Measurements from ENCODE around the gene SLC1A7. TPM values are rescaled to one million over a fixed set of nuclear protein-coding genes. Genes with fewer than 3 reads are reported as not detected.
"Not testable (repeated sequence)": the region's sequence is repeated elsewhere in the genome, so short reads cannot be mapped to it uniquely, and the experiment has no call there.

Gene SLC1A7
- total RNA-seq (2012; rRNA removed): 0.25 TPM in 1 of 2 replicates, not detected in the other

DNA sequence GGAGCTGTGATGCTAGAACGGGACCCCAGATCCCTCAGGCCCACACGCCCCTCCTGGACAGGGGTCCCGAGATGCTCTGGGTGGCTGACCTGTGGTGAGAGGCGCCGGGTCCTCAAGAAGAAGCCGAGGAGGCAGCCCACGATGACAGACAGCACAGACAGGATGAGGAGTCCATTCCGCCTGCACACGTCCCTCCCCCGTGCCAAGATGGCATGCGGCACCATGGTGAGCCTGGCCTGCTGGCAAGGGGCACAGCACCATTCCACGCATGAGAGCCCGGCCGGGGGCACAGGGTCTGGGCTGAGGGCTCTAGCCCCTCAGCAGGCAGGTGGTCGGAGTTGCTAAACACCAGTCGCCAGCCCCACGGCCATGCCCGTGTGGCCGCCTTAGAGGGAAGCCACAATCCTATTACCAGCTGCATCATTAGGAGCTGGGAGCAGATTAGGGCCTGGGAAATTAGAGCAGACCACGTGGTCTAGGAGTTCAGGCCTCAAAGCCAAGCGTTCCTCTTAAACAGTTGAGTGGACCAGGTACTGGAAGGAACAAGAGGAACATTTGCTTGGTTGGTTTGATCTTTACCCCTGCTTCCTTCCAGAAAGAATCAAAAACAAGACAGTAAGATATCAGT lies at the start of gene SLC1A7:
TSS of gene SLC1A7 (minus strand) at position 413 of the 628 bp plus-strand sequence. CDS start at position 224, 189 bp downstream.
- no peaks in the 10 kb centered on the region for H3K36me3 ChIP-seq (ENCODE audit: insufficient read depth, low read length)
- no peaks in the 10 kb centered on the region for H3K9me3 ChIP-seq (replicated peaks; ENCODE audit: low read length)
- H3K4me2 ChIP-seq (ENCODE audit: low read length): no peak within 1 kb of the TSS
- H3K4me3 ChIP-seq (ENCODE audit: low read length): no peak within 1 kb of the TSS
- H3K9ac ChIP-seq (ENCODE audit: low read depth, low read length): no peak within 1 kb of the TSS
- peaks cover 33% of the 10 kb centered on the region for H3K4me1 ChIP-seq (ENCODE audit: control insufficient read depth, insufficient read depth, low read length)
- H3K27me3 ChIP-seq (ENCODE audit: control insufficient read depth, insufficient read depth, low read length): no peaks in the 10 kb centered on the region

DNA sequence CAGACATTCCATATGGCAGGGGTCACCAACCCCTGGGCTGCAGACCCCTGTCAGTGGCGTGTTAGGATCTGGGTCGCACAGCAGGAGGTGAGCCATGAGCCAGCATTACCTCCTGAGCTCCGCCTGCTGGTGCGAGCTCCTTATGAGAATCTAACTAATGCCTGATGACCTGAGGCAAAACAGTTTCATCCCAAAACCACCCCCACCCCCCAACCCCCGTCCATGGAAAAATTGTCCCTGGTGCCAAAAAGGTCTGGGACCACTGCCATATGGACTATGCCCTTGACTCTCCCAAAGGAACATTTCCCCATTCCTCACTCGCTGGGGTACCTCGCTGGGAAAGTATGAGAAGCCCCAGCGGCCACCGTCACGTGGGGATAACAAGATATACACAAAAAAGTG lies 47.8 kb upstream of the SLC1A7 start:
- H3K36me3 ChIP-seq (ENCODE audit: insufficient read depth, low read length): no peaks in the 10 kb centered on the region
- no peaks in the 10 kb centered on the region for H3K9me3 ChIP-seq (replicated peaks; ENCODE audit: low read length)
- H3K9ac ChIP-seq (ENCODE audit: low read depth, low read length): no peak overlapping the region
- H3K27me3 ChIP-seq (ENCODE audit: control insufficient read depth, insufficient read depth, low read length): no peaks in the 10 kb centered on the region
- peaks cover 10% of the 10 kb centered on the region for H3K4me1 ChIP-seq (ENCODE audit: control insufficient read depth, insufficient read depth, low read length)
- H3K4me2 ChIP-seq (ENCODE audit: low read length): no peak overlapping the region
- no peak overlapping the region for H3K4me3 ChIP-seq (ENCODE audit: low read length)

DNA sequence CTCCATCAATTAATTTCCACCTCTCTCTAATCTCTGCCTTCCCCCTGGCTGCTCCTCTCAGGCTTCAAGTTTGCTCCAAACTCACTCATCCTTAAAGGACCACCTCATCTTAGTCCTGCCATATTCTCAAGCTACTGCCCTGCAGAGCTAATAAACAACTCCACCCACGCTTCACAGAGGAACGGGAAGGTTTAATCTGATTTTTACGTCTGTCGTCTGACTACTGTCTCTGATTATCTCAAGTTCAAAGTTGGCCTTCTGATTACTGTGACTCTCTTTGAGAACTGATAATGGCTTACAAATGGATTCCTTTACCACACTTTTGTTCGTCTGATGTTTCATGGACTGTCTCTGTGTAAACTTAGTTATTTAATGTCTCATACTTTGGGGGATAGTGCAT lies 46.6 kb upstream of the SLC1A7 start:
- Histone ChIP-seq H3K9me3 (replicated peaks; ENCODE audit: low read length) (no peaks in the 10 kb centered on the region), H3K4me3 (ENCODE audit: low read length) (no peak overlapping the region), H3K4me1 (ENCODE audit: control insufficient read depth, insufficient read depth, low read length) (peaks cover 10% of the 10 kb centered on the region), H3K36me3 (ENCODE audit: insufficient read depth, low read length) (no peaks in the 10 kb centered on the region), H3K4me2 (ENCODE audit: low read length) (no peak overlapping the region), H3K27me3 (ENCODE audit: control insufficient read depth, insufficient read depth, low read length) (no peaks in the 10 kb centered on the region), H3K9ac (ENCODE audit: low read depth, low read length) (no peak overlapping the region)

DNA sequence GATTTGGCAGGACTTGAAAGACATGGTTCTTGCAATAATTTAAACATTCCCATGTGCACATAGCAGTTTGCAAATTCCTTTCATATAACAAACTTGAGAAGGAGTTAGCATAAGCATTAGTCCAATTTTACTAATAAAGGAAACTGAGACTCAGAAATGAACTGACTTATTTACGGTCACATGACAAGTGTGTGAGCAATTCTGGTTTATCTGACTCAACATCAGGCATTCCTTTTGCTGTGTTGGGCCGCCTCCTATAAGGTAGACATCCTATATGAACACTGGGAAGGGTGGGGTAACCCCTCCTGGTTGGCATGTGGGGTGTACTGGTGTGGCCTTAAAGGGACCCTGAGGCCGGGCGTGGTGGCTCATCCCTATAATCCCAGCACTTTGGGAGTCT lies 45.7 kb upstream of the SLC1A7 start:
- Histone ChIP-seq H3K4me1 (ENCODE audit: control insufficient read depth, insufficient read depth, low read length) (peaks cover 10% of the 10 kb centered on the region), H3K9ac (ENCODE audit: low read depth, low read length) (no peak overlapping the region), H3K4me3 (ENCODE audit: low read length) (no peak overlapping the region), H3K4me2 (ENCODE audit: low read length) (no peak overlapping the region), H3K36me3 (ENCODE audit: insufficient read depth, low read length) (no peaks in the 10 kb centered on the region), H3K9me3 (replicated peaks; ENCODE audit: low read length) (no peaks in the 10 kb centered on the region), H3K27me3 (ENCODE audit: control insufficient read depth, insufficient read depth, low read length) (no peaks in the 10 kb centered on the region)

DNA sequence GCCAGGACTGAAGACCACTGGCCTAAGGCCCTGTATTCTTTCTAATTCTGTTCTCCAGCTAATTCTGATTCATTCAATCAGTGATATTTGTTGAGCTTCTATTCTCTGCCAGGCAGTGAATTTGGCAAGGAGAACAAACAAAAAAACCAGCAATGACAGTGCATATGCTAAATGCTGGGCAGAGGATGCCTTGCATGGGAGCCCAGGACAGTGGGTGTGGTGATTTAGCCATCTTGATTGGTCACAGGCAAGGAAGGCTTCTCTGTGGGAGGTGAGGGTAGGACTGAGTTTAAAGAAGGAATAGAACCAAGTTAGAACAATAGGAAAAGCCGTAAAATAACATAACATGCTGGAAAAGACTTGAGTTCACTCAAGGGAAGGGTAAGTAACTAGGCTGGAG lies 45.0 kb upstream of the SLC1A7 start:
- Histone ChIP-seq H3K27me3 (ENCODE audit: control insufficient read depth, insufficient read depth, low read length) (no peaks in the 10 kb centered on the region), H3K9ac (ENCODE audit: low read depth, low read length) (no peak overlapping the region), H3K4me2 (ENCODE audit: low read length) (no peak overlapping the region), H3K4me3 (ENCODE audit: low read length) (no peak overlapping the region), H3K4me1 (ENCODE audit: control insufficient read depth, insufficient read depth, low read length) (peaks cover 10% of the 10 kb centered on the region), H3K9me3 (replicated peaks; ENCODE audit: low read length) (no peaks in the 10 kb centered on the region), H3K36me3 (ENCODE audit: insufficient read depth, low read length) (no peaks in the 10 kb centered on the region)

DNA sequence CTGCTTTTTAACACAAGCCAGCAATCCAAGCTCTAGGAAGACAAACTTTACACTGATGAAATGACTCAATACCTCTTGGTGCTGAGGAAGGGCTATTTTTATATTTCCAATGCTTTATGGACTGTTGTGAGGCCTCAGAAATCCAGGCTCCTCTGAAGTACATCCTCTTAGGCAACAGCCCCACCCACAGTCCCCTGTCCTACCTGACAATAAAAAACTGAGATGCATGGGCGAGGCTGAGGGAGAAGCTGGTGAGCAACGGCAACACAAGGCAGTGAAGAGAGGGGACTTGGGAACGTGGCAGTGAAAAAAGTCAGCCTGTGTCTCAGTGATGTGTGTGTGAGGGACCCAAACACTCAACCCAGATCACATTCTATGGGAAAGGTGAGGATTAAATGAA lies 44.1 kb upstream of the SLC1A7 start:
- Histone ChIP-seq H3K4me3 (ENCODE audit: low read length) (no peak overlapping the region), H3K27me3 (ENCODE audit: control insufficient read depth, insufficient read depth, low read length) (no peaks in the 10 kb centered on the region), H3K9me3 (replicated peaks; ENCODE audit: low read length) (no peaks in the 10 kb centered on the region), H3K4me1 (ENCODE audit: control insufficient read depth, insufficient read depth, low read length) (peaks cover 10% of the 10 kb centered on the region), H3K4me2 (ENCODE audit: low read length) (no peak overlapping the region), H3K36me3 (ENCODE audit: insufficient read depth, low read length) (no peaks in the 10 kb centered on the region), H3K9ac (ENCODE audit: low read depth, low read length) (no peak overlapping the region)

DNA sequence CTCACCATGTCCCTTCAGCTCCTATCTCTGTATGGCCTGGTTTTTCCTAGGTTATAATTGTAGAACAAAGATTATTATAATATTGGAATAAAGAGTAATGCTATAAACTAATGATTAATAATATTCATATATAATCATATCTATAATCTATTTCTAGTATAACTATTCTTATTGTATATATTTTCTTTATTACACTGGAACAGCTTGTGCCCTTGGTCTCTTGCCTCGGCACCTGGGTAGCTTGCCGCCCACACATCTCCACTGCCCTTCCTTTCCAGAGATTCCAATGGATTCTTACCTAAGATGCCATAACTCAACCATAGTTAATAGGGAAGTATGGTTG lies 43.5 kb upstream of the SLC1A7 start:
- not testable (repeated sequence) for H3K4me2 ChIP-seq (ENCODE audit: low read length); H3K4me3 ChIP-seq (ENCODE audit: low read length)

DNA sequence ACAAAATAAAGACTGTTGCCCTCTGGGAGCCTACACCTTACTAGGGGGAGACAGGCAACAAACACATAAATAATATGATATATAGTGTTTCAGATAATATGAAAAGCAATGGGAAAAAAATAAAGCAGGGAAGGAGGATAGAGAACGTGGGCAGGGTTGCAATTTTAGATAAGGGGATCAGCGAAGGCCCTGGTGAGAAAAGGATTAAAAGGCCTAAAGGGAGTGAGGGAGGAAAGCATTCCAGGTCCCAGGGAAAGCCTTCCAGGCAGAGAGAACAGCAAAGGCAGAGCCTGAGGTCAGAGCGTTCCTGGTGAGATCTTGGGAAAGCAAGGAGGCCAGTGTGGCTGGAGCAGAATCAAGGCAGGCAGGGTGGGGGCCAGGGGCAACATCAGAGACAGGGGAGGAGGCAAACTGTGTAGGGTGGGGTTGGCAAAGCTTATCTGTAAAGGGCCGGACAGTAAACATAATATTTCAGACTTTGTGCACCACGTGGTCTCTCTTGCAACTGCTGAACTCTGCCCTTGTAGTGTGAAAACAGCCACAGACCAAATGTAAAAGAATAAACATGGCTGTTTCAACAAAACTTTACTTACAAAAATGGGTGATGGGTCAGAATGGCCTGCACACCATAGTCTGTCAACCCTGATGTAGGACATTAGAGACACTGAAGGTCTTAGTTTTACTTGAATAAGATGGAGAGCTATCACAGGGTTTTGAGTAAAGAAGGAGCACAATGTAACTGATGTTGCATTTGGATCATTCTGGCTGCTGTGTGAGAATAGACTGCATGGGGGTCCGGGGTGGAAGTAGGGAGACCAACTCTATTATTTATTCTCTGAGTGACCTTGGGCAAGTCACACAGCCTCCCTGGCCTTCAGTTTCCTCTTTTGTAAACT lies 40.9 kb upstream of the SLC1A7 start:
- Histone ChIP-seq H3K4me2 (ENCODE audit: low read length) (no peak overlapping the region), H3K4me1 (ENCODE audit: control insufficient read depth, insufficient read depth, low read length) (peaks cover 10% of the 10 kb centered on the region), H3K4me3 (ENCODE audit: low read length) (no peak overlapping the region), H3K9me3 (replicated peaks; ENCODE audit: low read length) (no peaks in the 10 kb centered on the region), H3K9ac (ENCODE audit: low read depth, low read length) (no peak overlapping the region), H3K36me3 (ENCODE audit: insufficient read depth, low read length) (no peaks in the 10 kb centered on the region), H3K27me3 (ENCODE audit: control insufficient read depth, insufficient read depth, low read length) (peaks cover 9% of the 10 kb centered on the region)

More for the DNA sequence above, 43.5 kb upstream of the SLC1A7 start:
- not testable (repeated sequence) for H3K27me3 ChIP-seq (ENCODE audit: control insufficient read depth, insufficient read depth, low read length); H3K9ac ChIP-seq (ENCODE audit: low read depth, low read length); H3K9me3 ChIP-seq (replicated peaks; ENCODE audit: low read length); H3K36me3 ChIP-seq (ENCODE audit: insufficient read depth, low read length)
- peaks cover 10% of the 10 kb centered on the region for H3K4me1 ChIP-seq (ENCODE audit: control insufficient read depth, insufficient read depth, low read length)

DNA sequence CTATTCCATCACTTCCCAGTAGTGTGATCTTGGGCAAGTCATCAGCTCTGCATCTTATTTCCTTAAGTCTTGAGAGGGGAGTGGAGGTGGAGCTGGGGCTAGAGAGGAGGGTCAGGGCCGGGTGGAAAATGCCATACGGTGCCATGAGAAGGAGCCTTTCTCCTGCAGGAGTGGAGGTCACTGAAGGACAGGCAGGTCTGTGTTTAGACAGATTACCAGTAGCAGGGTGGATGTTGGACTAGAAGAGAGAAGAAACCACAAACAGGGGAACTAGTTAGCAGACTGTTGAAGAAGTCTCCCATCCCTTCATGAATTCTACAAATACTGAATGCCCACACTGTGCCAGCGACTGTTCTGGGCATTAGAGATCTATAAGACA lies 40.3 kb upstream of the SLC1A7 start:
- H3K4me2 ChIP-seq (ENCODE audit: low read length): no peak overlapping the region
- H3K36me3 ChIP-seq (ENCODE audit: insufficient read depth, low read length): no peaks in the 10 kb centered on the region
- H3K9ac ChIP-seq (ENCODE audit: low read depth, low read length): no peak overlapping the region
- no peak overlapping the region for H3K4me3 ChIP-seq (ENCODE audit: low read length)
- no peaks in the 10 kb centered on the region for H3K9me3 ChIP-seq (replicated peaks; ENCODE audit: low read length)
- H3K4me1 ChIP-seq (ENCODE audit: control insufficient read depth, insufficient read depth, low read length): peaks cover 4% of the 10 kb centered on the region
- peaks cover 9% of the 10 kb centered on the region for H3K27me3 ChIP-seq (ENCODE audit: control insufficient read depth, insufficient read depth, low read length)

DNA sequence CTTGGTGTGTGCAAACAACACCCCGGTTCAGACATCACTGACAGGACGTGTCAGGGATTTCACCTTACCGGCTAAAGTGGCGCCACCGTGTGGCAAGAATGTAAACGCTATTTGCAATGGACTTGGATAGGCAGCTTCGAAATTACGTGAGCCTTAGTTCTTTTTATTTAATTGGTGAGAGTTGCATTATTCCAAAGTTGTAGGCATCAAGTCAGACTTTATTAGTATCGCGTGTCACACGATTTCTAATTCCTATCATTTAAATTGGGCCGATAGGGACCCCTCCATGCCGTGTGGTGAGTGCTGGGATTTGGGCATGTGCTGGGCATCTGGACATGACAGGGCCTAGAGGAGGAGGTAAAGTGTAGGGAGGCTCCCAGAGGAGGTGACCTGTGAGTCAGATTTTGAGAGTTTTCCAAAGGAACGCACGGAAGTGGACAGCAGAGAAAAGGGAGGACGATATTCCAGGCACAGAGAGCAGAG lies 39.7 kb upstream of the SLC1A7 start:
- Histone ChIP-seq H3K27me3 (ENCODE audit: control insufficient read depth, insufficient read depth, low read length) (peaks cover 15% of the 10 kb centered on the region), H3K9me3 (replicated peaks; ENCODE audit: low read length) (no peaks in the 10 kb centered on the region), H3K4me2 (ENCODE audit: low read length) (no peak overlapping the region), H3K4me3 (ENCODE audit: low read length) (no peak overlapping the region), H3K36me3 (ENCODE audit: insufficient read depth, low read length) (no peaks in the 10 kb centered on the region), H3K9ac (ENCODE audit: low read depth, low read length) (no peak overlapping the region), H3K4me1 (ENCODE audit: control insufficient read depth, insufficient read depth, low read length) (no peaks in the 10 kb centered on the region)

DNA sequence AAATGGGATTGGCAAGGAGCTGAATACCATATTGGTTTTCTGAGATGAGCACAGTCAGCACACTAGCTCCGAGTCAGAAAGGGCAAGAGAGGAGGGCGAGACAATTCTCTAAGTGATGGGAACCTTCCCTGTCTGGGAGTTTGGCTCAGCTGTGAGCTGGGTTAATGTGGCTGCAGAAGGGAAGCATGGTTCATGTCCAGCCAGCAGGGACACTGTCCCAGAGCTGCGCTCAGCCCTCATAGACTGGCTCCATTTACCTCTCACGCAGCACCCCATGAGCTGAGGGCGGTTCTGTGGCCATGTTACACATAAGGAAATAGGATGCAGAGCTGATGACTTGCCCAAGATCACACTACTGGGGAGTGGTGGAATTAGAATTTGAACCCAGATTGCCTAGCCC lies 38.5 kb upstream of the SLC1A7 start:
- no peak overlapping the region for H3K4me3 ChIP-seq (ENCODE audit: low read length)
- no peaks in the 10 kb centered on the region for H3K9me3 ChIP-seq (replicated peaks; ENCODE audit: low read length)
- H3K4me2 ChIP-seq (ENCODE audit: low read length): no peak overlapping the region
- peaks cover 24% of the 10 kb centered on the region for H3K27me3 ChIP-seq (ENCODE audit: control insufficient read depth, insufficient read depth, low read length)
- no peak overlapping the region for H3K9ac ChIP-seq (ENCODE audit: low read depth, low read length)
- H3K4me1 ChIP-seq (ENCODE audit: control insufficient read depth, insufficient read depth, low read length): no peaks in the 10 kb centered on the region
- H3K36me3 ChIP-seq (ENCODE audit: insufficient read depth, low read length): no peaks in the 10 kb centered on the region
